OCI-LY7 (cell line): Measurements from ENCODE around the gene VNN1.

ENCODE experiments used
- EZH2phosphoT487 ChIP-seq: fragments of 200-600 bp; sonication (generic); IDR thresholded peaks from 2 replicates; pipeline ENCODE4 v1.6.1; 2018; ENCODE audit warnings: low read depth, borderline replicate concordance, mild to moderate bottlenecking, mixed run types, antibody characterized with exemption, low read length, moderate library complexity, mixed read lengths
- TF ChIP-seq, protein P1 (sequence below): fragments of 200-600 bp; sonication (generic); conservative IDR thresholded peaks from 2 replicates; pipeline ENCODE4 v1.5.1; 2014; ENCODE audit warnings: mild to moderate bottlenecking, antibody characterized with exemption, low read length, moderate library complexity, mixed read lengths

DNA sequence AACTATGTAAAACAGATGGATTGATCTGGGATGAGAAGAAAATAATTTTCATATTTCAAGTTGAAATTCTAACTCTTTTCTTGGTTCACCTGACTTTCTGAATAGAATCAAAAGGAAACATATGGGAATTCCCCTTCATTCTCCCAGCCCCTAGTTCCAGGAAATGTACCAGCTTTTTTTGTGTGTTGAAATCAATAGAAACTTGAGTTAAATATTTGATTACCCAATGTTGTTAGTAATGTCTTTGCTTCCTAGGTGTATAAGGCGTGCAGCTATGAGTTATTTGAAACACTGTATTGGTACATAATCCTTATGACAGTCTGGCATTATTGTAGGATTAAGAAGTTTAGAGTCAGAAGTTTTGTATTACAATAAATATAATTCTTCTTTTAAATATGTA is 22.4 kb upstream of the VNN1 start:
- TF ChIP-seq, protein P1, sequence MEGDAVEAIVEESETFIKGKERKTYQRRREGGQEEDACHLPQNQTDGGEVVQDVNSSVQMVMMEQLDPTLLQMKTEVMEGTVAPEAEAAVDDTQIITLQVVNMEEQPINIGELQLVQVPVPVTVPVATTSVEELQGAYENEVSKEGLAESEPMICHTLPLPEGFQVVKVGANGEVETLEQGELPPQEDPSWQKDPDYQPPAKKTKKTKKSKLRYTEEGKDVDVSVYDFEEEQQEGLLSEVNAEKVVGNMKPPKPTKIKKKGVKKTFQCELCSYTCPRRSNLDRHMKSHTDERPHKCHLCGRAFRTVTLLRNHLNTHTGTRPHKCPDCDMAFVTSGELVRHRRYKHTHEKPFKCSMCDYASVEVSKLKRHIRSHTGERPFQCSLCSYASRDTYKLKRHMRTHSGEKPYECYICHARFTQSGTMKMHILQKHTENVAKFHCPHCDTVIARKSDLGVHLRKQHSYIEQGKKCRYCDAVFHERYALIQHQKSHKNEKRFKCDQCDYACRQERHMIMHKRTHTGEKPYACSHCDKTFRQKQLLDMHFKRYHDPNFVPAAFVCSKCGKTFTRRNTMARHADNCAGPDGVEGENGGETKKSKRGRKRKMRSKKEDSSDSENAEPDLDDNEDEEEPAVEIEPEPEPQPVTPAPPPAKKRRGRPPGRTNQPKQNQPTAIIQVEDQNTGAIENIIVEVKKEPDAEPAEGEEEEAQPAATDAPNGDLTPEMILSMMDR: no peak
- no peak for TF ChIP-seq EZH2phosphoT487
